Measurements from ENCODE around the gene MAGOH.

- TF ChIP-seq POLR2A (IDR thresholded peaks at IDR 0.05) (no peak), EP300 (IDR thresholded peaks at IDR 0.05) (no peak)
- TF ChIP-seq, protein P1, sequence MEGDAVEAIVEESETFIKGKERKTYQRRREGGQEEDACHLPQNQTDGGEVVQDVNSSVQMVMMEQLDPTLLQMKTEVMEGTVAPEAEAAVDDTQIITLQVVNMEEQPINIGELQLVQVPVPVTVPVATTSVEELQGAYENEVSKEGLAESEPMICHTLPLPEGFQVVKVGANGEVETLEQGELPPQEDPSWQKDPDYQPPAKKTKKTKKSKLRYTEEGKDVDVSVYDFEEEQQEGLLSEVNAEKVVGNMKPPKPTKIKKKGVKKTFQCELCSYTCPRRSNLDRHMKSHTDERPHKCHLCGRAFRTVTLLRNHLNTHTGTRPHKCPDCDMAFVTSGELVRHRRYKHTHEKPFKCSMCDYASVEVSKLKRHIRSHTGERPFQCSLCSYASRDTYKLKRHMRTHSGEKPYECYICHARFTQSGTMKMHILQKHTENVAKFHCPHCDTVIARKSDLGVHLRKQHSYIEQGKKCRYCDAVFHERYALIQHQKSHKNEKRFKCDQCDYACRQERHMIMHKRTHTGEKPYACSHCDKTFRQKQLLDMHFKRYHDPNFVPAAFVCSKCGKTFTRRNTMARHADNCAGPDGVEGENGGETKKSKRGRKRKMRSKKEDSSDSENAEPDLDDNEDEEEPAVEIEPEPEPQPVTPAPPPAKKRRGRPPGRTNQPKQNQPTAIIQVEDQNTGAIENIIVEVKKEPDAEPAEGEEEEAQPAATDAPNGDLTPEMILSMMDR (IDR thresholded peaks at IDR 0.05) = no peak
These were observed 46.1 kb upstream of the MAGOH start for GRCh38 chr1:53284224-53285020.

Measured in ovary (tissue), 3 donors.